ENCODE measurements around the gene KANK3.
"Not testable (repeated sequence)": the region's sequence is repeated elsewhere in the genome, so short reads cannot be mapped to it uniquely, and the experiment has no call there.

The KANK3 gene

DNA sequence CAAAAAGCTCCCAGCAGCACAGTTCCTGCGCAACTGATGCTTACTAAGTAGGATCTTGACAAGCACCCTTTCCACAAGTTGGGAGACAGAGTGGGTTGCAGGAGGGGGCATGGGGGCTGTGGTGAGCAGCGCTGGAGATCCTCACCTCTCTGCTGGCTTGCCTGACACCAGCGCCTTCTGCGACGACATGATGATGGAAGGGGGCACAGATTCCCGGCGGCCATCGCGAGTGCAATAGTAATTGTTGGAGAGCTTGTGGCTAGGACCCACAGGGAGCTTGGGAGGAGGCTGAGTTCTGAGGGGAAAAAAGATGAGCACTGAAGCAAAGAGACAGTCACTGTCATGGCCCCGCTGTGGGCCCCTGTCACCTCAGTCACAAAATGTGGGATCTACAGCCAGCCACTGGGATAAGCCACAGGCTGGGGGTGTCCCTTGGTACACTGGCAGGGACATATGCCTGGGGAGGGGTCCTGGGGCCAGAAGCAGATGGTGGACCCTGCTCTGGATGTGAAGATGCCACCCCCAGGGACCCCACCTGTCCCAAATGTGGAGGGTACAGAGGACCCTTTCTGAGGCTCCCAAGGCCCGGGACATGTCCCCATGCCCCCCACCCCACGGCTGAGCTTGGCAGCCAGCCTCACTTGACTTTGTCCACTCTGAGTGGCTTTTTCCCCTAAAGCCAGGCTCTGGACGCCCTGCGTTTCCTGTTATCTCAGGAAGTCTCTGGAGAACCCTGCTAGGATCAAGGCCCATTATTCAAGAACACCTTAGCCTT is 26.5 kb downstream of the KANK3 start:
- DNase-seq, result no peak

DNA sequence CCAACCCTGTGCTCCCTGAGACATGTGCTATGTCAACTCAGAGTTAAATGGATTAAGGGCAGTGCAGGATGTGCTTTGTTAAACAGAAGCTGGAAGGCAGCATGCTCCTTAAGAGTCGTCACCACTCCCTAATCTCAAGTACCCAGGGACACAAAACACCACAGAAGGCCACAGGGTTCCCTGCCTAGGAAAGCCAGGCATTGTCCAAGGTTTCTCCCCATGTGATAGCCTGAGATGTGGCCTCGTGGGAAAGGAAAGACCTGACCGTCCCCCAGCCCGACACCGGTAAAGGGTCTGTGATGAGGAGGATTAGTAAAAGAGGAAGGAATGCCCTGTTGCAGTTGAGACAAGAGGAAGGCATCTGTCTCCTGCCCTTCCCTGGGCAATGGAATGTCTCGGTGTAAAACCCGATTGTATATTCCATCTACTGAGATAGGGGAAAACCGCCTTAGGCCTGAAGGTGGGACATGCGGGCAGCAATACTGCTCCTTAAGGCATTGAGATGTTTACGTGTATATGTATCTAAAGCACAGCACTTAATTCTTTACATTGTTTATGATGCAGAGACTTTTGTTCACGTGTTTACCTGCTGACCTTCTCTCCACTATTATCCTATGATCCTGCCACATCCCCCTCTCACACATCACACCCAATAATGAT is 28.0 kb downstream of the KANK3 start:
- not testable (repeated sequence) for DNase-seq

GRCh38 chr19:8311461-8312260 is 31.4 kb downstream of the KANK3 start:
- no peak for DNase-seq

GRCh38 chr19:8310342-8311055 is 32.6 kb downstream of the KANK3 start:
- no peak for DNase-seq

DNA sequence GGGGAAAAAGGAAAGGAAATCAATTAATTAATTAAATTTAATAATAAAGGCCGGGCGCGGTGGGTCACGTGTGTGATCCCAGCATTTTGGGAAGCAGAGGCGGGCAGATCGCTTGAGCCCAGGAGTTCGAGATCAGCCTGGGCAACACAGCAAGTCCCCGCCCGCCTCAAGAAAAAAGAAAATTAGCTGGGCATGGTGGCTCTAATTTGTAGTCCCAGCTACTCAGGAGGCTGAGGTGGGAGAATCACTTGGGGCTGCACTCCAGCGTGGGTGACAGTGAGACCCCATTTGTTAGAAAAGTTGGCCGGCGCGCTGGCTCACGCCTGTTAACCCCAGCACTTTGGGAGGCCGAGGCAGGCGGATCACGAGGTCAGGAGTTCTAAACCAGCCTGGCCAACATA is 34.2 kb downstream of the KANK3 start:
- DNase-seq, result no peak

GRCh38 chr19:8307965-8308866 is 34.8 kb downstream of the KANK3 start, which contains the start of gene CD320:
Gene CD320 (minus strand): TSS chr19:8308358. CDS start chr19:8308290, 68 bp downstream.
- peak; percentile 89 to 93 for DNase-seq

DNA sequence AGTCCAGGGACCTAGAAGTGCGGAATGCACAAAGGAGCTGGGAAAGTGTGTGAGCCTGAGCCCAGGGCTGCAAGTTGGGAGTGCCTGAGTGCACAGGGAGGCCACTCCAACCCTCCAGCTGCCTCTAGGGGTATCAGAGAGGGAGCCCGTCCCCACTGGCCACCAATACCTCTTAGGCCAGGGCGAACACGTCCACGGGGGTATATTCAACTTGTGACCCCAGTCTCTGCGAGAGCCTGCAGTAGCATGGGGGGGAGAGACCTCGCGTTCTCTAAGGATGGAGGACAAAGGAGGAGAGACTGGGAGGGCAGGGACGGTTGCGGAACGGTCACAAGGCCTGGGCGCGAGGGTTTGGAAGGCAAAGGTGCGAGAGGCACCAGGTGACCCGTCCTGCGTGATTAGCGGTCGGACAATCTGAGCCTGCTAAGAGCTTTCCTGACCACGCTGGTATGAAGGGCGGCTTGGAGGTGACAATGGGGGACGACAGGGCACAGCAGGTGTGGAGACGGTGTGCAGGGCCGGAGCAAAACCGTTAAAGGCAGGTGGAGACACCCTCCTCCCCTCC is 35.6 kb downstream of the KANK3 start:
- no peak for DNase-seq

GRCh38 chr19:8306235-8307054 is 36.6 kb downstream of the KANK3 start:
- DNase-seq, result no peak

DNA sequence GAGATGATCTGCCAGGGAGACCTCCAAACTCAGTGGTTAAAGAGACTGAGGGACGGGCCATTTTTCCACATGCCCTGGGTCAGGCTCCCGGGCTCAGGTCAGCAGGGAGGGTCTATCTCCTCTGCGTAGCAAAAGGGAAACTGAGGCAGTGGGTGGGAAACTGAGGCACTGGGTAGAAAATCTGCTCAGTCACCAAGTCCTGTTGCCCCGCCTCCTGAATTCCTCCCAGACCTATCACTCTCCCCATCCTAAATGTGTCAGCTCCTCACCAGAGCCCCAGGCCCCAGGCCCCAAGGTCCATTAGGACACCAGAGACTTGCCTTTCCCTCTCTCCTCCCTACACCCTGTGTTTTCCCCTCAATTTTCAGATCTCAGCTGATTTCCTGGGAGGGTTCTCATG is 37.3 kb downstream of the KANK3 start:
- no peak for DNase-seq

- no peak for DNase-seq
Observed at GRCh38 chr19:8304841-8305621, 38.0 kb downstream of the KANK3 start.

DNA sequence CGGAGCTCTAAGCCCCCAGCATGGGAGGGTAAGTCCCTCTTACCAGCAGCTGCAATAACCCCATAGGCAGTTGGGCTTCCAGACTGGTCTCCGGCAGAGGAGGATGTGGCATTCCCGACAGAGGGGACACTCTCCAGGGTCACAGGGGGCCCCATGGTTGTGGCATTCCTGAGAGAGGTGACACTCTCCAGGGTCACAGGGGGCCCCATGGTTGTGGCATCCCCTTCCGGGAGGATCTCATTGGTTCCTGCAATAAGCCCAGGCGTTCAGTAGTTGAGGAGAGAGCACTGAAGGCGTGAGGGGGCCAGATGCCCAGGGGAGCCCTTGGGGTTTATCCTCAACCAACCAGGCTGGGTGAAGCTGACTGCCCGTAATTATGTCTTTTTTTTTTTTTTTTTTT is 40.3 kb downstream of the KANK3 start:
- no peak for DNase-seq

GRCh38 chr19:8302357-8302691 is 40.7 kb downstream of the KANK3 start:
- no peak for DNase-seq

DNA sequence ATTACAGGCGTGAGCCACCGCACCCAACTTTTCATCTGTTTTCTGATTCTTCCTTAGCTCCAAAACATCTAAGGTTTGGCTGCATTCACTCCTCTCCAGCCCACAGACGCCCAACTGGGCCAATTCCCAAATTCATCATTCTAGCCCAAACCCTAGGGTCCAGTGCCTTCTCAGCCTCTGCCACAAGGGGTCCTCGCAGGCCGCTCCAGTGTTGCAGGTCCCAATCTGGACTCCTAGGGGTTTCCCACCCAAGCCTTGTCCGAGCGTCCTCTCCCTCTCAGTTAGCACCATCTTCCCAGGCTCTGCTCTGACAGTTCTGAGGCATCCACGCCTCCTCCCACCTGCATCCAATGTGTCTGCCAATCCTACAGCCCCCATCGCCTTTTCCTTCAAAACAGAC is 51.7 kb downstream of the KANK3 start:
- DNase-seq, result not testable (repeated sequence)

DNA sequence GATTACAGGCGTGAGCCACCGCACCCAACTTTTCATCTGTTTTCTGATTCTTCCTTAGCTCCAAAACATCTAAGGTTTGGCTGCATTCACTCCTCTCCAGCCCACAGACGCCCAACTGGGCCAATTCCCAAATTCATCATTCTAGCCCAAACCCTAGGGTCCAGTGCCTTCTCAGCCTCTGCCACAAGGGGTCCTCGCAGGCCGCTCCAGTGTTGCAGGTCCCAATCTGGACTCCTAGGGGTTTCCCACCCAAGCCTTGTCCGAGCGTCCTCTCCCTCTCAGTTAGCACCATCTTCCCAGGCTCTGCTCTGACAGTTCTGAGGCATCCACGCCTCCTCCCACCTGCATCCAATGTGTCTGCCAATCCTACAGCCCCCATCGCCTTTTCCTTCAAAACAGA is 66.6 kb downstream of the KANK3 start:
- DNase-seq, result not testable (repeated sequence)
